Thymus (tissue), 11 donors: Measurements from ENCODE around the gene LCN10. TPM values are rescaled to one million over a fixed set of nuclear protein-coding genes. Genes with fewer than 3 reads are reported as not detected.

Experiments
- DNase-seq, 9 donors: peaks; one replicate each; pipeline ENCODE4 v3.0.0-alpha.2; 2013; ENCODE audit warnings: low spot score in 9 of 9, low read depth in 6 of 9, missing footprints in 1 of 9
- H3K27ac ChIP-seq, 2 donors: one replicate each; pipeline ENCODE4 v1.5.1; 2013; ENCODE audit warnings: control low read depth in 1 of 2, low read depth in 1 of 2, low read length in 1 of 2, mild to moderate bottlenecking in 1 of 2, moderate library complexity in 1 of 2
- H3K27me3 ChIP-seq, 2 donors: one replicate each; pipeline ENCODE4 v1.5.1; 2013; ENCODE audit warnings: low read length in 1 of 2; ENCODE audit not compliant: control insufficient read depth in 2 of 2, insufficient read depth in 1 of 2
- H3K36me3 ChIP-seq, 2 donors: one replicate each; pipeline ENCODE4 v1.5.1; 2013; ENCODE audit warnings: low read length in 1 of 2, mild to moderate bottlenecking in 1 of 2, moderate library complexity in 1 of 2; ENCODE audit not compliant: control insufficient read depth in 2 of 2, insufficient read depth in 2 of 2
- H3K4me1 ChIP-seq, 2 donors: one replicate each; pipeline ENCODE4 v1.5.1; 2013; ENCODE audit warnings: low read length in 2 of 2; ENCODE audit not compliant: control insufficient read depth in 2 of 2, insufficient read depth in 2 of 2
- H3K4me3 ChIP-seq, 2 donors: one replicate each; pipeline ENCODE4 v1.5.1; 2013; ENCODE audit warnings: low read length in 2 of 2, control low read depth in 1 of 2, mild to moderate bottlenecking in 1 of 2
- H3K9me3 ChIP-seq, 2 donors: one replicate each; pipeline ENCODE4 v1.5.1; 2013; ENCODE audit warnings: low read length in 1 of 2, mild to moderate bottlenecking in 1 of 2; ENCODE audit not compliant: control insufficient read depth in 2 of 2, insufficient read depth in 1 of 2
- WGBS: extraction: QIAGEN DNeasy Blood & Tissue Kit; methylation state at CpG from one replicate; pipeline ENCODE4 v1.1.7; 2013; 5-methylcytosine and 5-hydroxymethylcytosine counted together
- polyA plus RNA-seq: library from polyadenylated mRNA; stranded (reverse); fragments of 200-250 nt; gene quantifications from one replicate; pipeline ENCODE4 v1.2.3, GENCODE V29; 2013
- total RNA-seq: library from RNA; stranded (reverse); fragments of 120-200 nt; gene quantifications from one replicate; pipeline ENCODE4 v1.2.4, GENCODE V29; 2013
- donor health status: healthy.

The LCN10 gene
- total and polyA plus RNA-seq, 2 donors: 1.2 to 12.5 TPM

GRCh38 chr9:136735812-136736480 is 6.8 kb downstream of the LCN10 start:
- Histone ChIP-seq H3K4me1 (peaks cover under 1 to 10% of the 10 kb centered on the region in 2 donors), H3K4me3 (no peak overlapping the region), H3K36me3 (no peaks in the 10 kb centered on the region), H3K9me3 (peaks cover 0 to 12% of the 10 kb centered on the region in 2 donors), H3K27me3 (peaks cover 3 to 4% of the 10 kb centered on the region in 2 donors), H3K27ac (no peak overlapping the region)
- DNase-seq: no peak
- 95% methylated on average over 21 of the region's 21 CpGs for WGBS

- 95% methylated on average over 12 of the region's 12 CpGs for WGBS
- H3K9me3 ChIP-seq: peaks cover 0 to 12% of the 10 kb centered on the region in 2 donors
- no peak overlapping the region for H3K27ac ChIP-seq
- no peak for DNase-seq
- no peak overlapping the region for H3K4me3 ChIP-seq
- H3K4me1 ChIP-seq: peaks cover 0 to 5% of the 10 kb centered on the region in 2 donors
- no peaks in the 10 kb centered on the region for H3K36me3 ChIP-seq
- peaks cover 0 to 2% of the 10 kb centered on the region in 2 donors for H3K27me3 ChIP-seq
Measured at GRCh38 chr9:136734837-136735496, 7.8 kb downstream of the LCN10 start.

DNA sequence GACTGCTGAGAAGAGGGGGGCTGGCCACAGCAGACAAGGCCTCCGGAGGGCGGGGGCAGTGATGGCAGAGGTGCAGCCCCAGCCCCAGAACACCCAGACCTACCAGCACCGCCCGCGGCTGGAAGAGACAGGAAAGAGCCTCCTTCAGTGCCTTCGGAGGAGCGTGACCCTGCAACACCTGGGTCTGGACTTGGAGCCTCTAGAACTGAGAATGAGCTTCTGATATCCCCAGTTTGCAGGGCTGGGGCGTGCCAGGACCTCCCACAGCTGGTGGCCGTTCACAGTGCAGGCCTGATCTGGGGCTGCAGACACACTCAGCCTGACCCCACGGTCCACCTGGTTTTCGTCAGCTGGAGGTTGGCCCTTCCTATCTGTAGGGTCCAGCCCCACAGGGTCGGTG is 9.1 kb downstream of the LCN10 start:
- no peak overlapping the region for H3K27ac ChIP-seq
- WGBS: 94% methylated on average over 12 of the region's 12 CpGs
- H3K9me3 ChIP-seq: peaks cover 0 to 18% of the 10 kb centered on the region in 2 donors
- peaks cover 0 to 14% of the 10 kb centered on the region in 2 donors for H3K4me1 ChIP-seq
- H3K27me3 ChIP-seq: peaks cover 3 to 11% of the 10 kb centered on the region in 2 donors
- no peaks in the 10 kb centered on the region for H3K36me3 ChIP-seq
- no peak for DNase-seq
- no peak overlapping the region for H3K4me3 ChIP-seq

GRCh38 chr9:136732444-136733178 is 10.1 kb downstream of the LCN10 start:
- Histone ChIP-seq H3K4me1 (peaks cover 0 to 17% of the 10 kb centered on the region in 2 donors), H3K27ac (no peak overlapping the region), H3K9me3 (peaks cover 0 to 18% of the 10 kb centered on the region in 2 donors), H3K4me3 (no peak overlapping the region), H3K36me3 (no peaks in the 10 kb centered on the region), H3K27me3 (peaks cover 3 to 14% of the 10 kb centered on the region in 2 donors)
- 93% methylated on average over 16 of the region's 16 CpGs for WGBS
- DNase-seq: no peak

DNA sequence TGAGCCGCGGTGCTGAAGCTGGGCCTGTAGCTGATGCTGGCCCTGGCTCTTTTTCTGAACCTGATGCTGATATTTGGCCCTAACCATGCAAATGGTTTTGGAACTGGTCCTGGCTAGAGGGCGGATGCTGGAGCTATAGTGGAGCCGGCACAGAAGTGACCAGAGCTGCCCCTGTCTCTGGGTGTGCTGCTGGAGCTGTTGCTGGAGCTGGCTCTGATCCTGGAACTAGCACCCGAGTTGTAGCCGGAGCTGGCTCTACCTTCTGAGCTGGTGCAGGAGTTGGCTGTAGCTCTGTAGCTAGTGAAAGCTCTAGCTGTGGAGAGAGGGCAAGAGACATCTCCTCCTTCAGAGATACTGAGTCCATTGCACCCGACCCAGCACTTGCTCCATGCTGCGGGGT is 12.8 kb downstream of the LCN10 start:
- Histone ChIP-seq H3K4me3 (no peak overlapping the region), H3K27me3 (peaks cover 3 to 16% of the 10 kb centered on the region in 2 donors)
- WGBS: 97% methylated on average over 8 of the region's 8 CpGs

DNA sequence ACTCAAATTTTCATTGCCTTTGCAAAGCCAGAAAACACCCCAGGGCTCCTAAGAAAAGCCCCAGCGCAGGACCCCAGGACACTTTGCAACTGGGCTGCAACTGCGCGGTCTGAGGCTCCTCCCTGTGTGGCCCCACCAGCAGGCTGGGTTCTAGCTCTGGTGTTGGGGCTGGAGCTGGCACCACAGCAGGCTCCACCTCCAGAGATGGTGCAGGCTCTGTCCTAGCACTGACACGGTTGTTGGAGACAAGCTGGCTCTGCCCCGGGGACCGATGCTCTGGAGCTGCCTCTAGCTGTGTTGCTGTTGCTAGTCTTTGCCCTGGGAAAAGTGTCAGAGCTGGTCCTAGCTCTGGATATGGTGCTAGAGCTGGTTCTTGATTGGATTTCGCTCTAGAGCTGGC is 13.6 kb downstream of the LCN10 start:
- H3K4me3 ChIP-seq: peak overlapping the region in 1 of 2 donors; percentile 50
- peaks cover 9 to 39% of the 10 kb centered on the region in 2 donors for H3K4me1 ChIP-seq
- no peak for DNase-seq
- WGBS: 90% methylated on average over 7 of the region's 7 CpGs
- H3K27me3 ChIP-seq: peaks cover 3 to 16% of the 10 kb centered on the region in 2 donors
- H3K27ac ChIP-seq: no peak overlapping the region
- H3K9me3 ChIP-seq: peaks cover 0 to 13% of the 10 kb centered on the region in 2 donors
- H3K36me3 ChIP-seq: peaks cover 23 to 26% of the 10 kb centered on the region in 2 donors

More for the DNA sequence above, 12.8 kb downstream of the LCN10 start:
- DNase-seq: no peak
- Histone ChIP-seq H3K9me3 (peaks cover 0 to 14% of the 10 kb centered on the region in 2 donors), H3K27ac (no peak overlapping the region), H3K36me3 (peaks cover 15 to 18% of the 10 kb centered on the region in 2 donors), H3K4me1 (peaks cover 9 to 39% of the 10 kb centered on the region in 2 donors)

DNA sequence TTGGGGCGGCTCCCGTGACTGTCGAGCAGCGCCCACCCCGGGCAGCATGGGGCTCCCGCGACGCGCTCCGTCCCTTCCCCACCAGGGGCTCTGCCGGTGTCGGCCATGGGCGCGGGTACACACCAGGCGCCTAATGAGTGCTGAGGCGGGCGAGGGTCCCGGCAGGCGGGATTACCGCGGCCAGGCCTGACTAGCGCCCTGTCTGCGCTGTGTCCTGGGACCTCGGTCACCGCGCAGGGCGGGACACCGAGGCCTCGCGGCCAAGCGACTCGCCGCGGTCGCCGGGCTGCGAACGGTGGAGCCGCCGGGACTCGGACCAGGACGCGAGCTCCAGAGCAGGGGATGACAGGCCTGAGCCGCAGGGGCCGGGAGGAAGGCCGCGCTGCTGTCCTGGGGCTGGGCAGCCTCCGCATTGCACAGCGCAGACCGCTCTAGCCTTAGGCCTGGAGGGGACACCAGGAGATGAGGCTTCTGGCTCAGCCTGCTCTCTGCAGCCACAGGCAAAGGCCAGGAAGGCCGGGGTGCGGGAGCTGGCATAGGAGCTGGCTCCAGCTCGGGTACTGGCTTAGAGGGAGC is 14.1 kb downstream of the LCN10 start:
- H3K4me3 ChIP-seq: peak overlapping the region; percentile 50 to 88
- no peak overlapping the region for H3K27ac ChIP-seq
- peaks cover 9 to 35% of the 10 kb centered on the region in 2 donors for H3K4me1 ChIP-seq
- H3K36me3 ChIP-seq: peaks cover 28 to 31% of the 10 kb centered on the region in 2 donors
- 4% methylated on average over 53 of the region's 53 CpGs for WGBS
- H3K27me3 ChIP-seq: peaks cover 3 to 16% of the 10 kb centered on the region in 2 donors
- no peak for DNase-seq
- H3K9me3 ChIP-seq: peaks cover 0 to 9% of the 10 kb centered on the region in 2 donors

- peak overlapping the region; percentile 88 to 93 for H3K4me3 ChIP-seq
- peaks cover 33 to 36% of the 10 kb centered on the region in 2 donors for H3K36me3 ChIP-seq
- peaks cover 0 to 5% of the 10 kb centered on the region in 2 donors for H3K9me3 ChIP-seq
- H3K4me1 ChIP-seq: peaks cover 9 to 35% of the 10 kb centered on the region in 2 donors
- DNase-seq: peak; percentile 57 to 94 (median 82)
- under 1% methylated on average over 66 of the region's 66 CpGs for WGBS
- no peak overlapping the region for H3K27ac ChIP-seq
- peaks cover 3 to 16% of the 10 kb centered on the region in 2 donors for H3K27me3 ChIP-seq
Measured at GRCh38 chr9:136728080-136728547, 14.6 kb downstream of the LCN10 start.
